GM12865 (cell line): Measurements from ENCODE around the gene QSOX2.
"Not testable (repeated sequence)": the region's sequence is repeated elsewhere in the genome, so short reads cannot be mapped to it uniquely, and the experiment has no call there.

Source experiments
- DNase-seq: peaks from one replicate; pipeline ENCODE4 v3.0.0; 2010; ENCODE audit warnings: low read depth
- H3K4me3 ChIP-seq: 2 replicates; pipeline ENCODE4 v1.5.1; 2011; ENCODE audit warnings: mild to moderate bottlenecking, low read depth, low read length, control low read depth
- CTCF ChIP-seq: IDR thresholded peaks from 2 replicates; pipeline ENCODE4 v1.5.1; 2011; ENCODE audit warnings: low read length, control low read depth, low read depth, inconsistent platforms; ENCODE audit not compliant: insufficient read depth; ENCODE audit errors: missing control alignments

The QSOX2 gene

GRCh38 chr9:136239135-136239982 lies 6.3 kb downstream of the QSOX2 start:
- TF ChIP-seq CTCF: no peak
- H3K4me3 ChIP-seq: no peak overlapping the region
- DNase-seq: no peak

- no peak overlapping the region for H3K4me3 ChIP-seq
- TF ChIP-seq CTCF: no peak
- DNase-seq: no peak
These were observed 7.3 kb downstream of the QSOX2 start for GRCh38 chr9:136238342-136238732.

- DNase-seq: no peak
- no peak overlapping the region for H3K4me3 ChIP-seq
- no peak for TF ChIP-seq CTCF
These were observed 7.9 kb downstream of the QSOX2 start for GRCh38 chr9:136237486-136238341.

GRCh38 chr9:136236471-136237410 lies 8.9 kb downstream of the QSOX2 start:
- H3K4me3 ChIP-seq, DNase-seq: not testable (repeated sequence)

GRCh38 chr9:136235709-136236455 lies 9.7 kb downstream of the QSOX2 start:
- no peak for TF ChIP-seq CTCF
- H3K4me3 ChIP-seq: no peak overlapping the region
- no peak for DNase-seq

GRCh38 chr9:136235171-136235570 lies 10.4 kb downstream of the QSOX2 start:
- TF ChIP-seq CTCF: no peak
- DNase-seq: no peak
- H3K4me3 ChIP-seq: no peak overlapping the region
